BLaER1 treated with 17β-estradiol and CSF1 and Interleukin-3, amounts not matched to agents 10 nM and 100 nM (cell line): Measurements from ENCODE around the gene PTGDR2.

Experiments
- H3K27ac ChIP-seq, 11 experiments: shearing (Covaris generic); formaldehyde crosslinking; 2 replicates each; pipeline ENCODE4 v1.8.1; 2022
- H3K27me3 ChIP-seq, 11 experiments: shearing (Covaris generic); formaldehyde crosslinking; 2 replicates each; pipeline ENCODE4 v1.8.1; 2022
- H3K36me3 ChIP-seq, 11 experiments: shearing (Covaris generic); formaldehyde crosslinking; 2 replicates each; pipeline ENCODE4 v1.8.1; 2022
- H3K4me1 ChIP-seq, 10 experiments: shearing (Covaris generic); formaldehyde crosslinking; 2 replicates each; pipeline ENCODE4 v1.8.1; 2022
- H3K4me2 ChIP-seq, 11 experiments: shearing (Covaris generic); formaldehyde crosslinking; 2 replicates each; pipeline ENCODE4 v1.8.1; 2022
- H3K4me3 ChIP-seq, 10 experiments: shearing (Covaris generic); formaldehyde crosslinking; 2 replicates each; pipeline ENCODE4 v1.8.1; 2022
- H3K9ac ChIP-seq, 11 experiments: shearing (Covaris generic); formaldehyde crosslinking; 2 replicates each; pipeline ENCODE4 v1.8.1; 2022
- H3K9me3 ChIP-seq, 11 experiments: shearing (Covaris generic); formaldehyde crosslinking; replicated peaks in 1 of 11; 2 replicates each; pipeline ENCODE4 v1.8.1; 2022
- H4K20me1 ChIP-seq, 11 experiments: shearing (Covaris generic); formaldehyde crosslinking; 2 replicates each; pipeline ENCODE4 v1.8.1; 2022
- Cebpa-rat ChIP-seq, 11 experiments: shearing (Covaris generic); IDR thresholded peaks; 2 replicates each; pipeline ENCODE4 v1.8.1; 2022

The PTGDR2 gene

GRCh38 chr11:60871378-60872061 is 15.8 kb upstream of the PTGDR2 start:
- H3K9ac ChIP-seq: peak overlapping the region in 4 of 11 experiments; percentile 4 to 50 (median 26); a peak in 6 of 22 replicates
- no peak for TF ChIP-seq Cebpa-rat (IDR thresholded peaks at IDR 0.05)
- H3K36me3 ChIP-seq: peaks cover 0 to 20% (median 0%) of the 10 kb centered on the region in 11 experiments; a peak in 6 of 22 replicates
- H3K27ac ChIP-seq: peak overlapping the region in 8 of 11 experiments; percentile 35 to 65 (median 58); a peak in 15 of 22 replicates
- H3K4me3 ChIP-seq: no peak overlapping the region
- H3K4me1 ChIP-seq: peaks cover 30 to 71% (median 67%) of the 10 kb centered on the region in 10 experiments
- H3K9me3 ChIP-seq: no peaks in the 10 kb centered on the region
- no peaks in the 10 kb centered on the region for H3K27me3 ChIP-seq
- H3K4me2 ChIP-seq: peak overlapping the region; percentile 62 to 88 (median 75)
- H4K20me1 ChIP-seq: peaks cover 0 to 4% (median 0%) of the 10 kb centered on the region in 11 experiments; a peak in 1 of 22 replicates

- no peak for TF ChIP-seq Cebpa-rat (IDR thresholded peaks at IDR 0.05)
- Histone ChIP-seq H3K36me3 (peaks cover 0 to 13% (median 0%) of the 10 kb centered on the region in 11 experiments; a peak in 5 of 22 replicates), H3K9ac (peak overlapping the region in 3 of 11 experiments; percentile 4 to 42 (median 11); a peak in 5 of 22 replicates), H3K27me3 (no peaks in the 10 kb centered on the region), H3K4me2 (peak overlapping the region; percentile 62 to 88 (median 75); a peak in 20 of 22 replicates), H3K9me3 (no peaks in the 10 kb centered on the region), H4K20me1 (peaks cover 0 to 4% (median 0%) of the 10 kb centered on the region in 11 experiments; a peak in 1 of 22 replicates), H3K4me3 (no peak overlapping the region), H3K27ac (peak overlapping the region in 7 of 11 experiments; percentile 35 to 65 (median 59); a peak in 12 of 22 replicates), H3K4me1 (peaks cover 30 to 77% (median 72%) of the 10 kb centered on the region in 10 experiments)
These were observed 15.1 kb upstream of the PTGDR2 start for GRCh38 chr11:60870733-60871377.

- no peak overlapping the region for H3K27ac ChIP-seq
- H3K27me3 ChIP-seq: no peaks in the 10 kb centered on the region
- peak overlapping the region in 7 of 11 experiments; percentile 72 to 88 (median 81); a peak in 12 of 22 replicates for H3K4me2 ChIP-seq
- peaks cover 30 to 80% (median 74%) of the 10 kb centered on the region in 10 experiments for H3K4me1 ChIP-seq
- H3K9ac ChIP-seq: no peak overlapping the region
- H3K36me3 ChIP-seq: peaks cover 0 to 10% (median 0%) of the 10 kb centered on the region in 11 experiments; a peak in 5 of 22 replicates
- peaks cover 0 to 4% (median 0%) of the 10 kb centered on the region in 11 experiments; a peak in 1 of 22 replicates for H4K20me1 ChIP-seq
- no peaks in the 10 kb centered on the region for H3K9me3 ChIP-seq
- TF ChIP-seq Cebpa-rat (IDR thresholded peaks at IDR 0.05): no peak
- H3K4me3 ChIP-seq: no peak overlapping the region
These were observed 14.5 kb upstream of the PTGDR2 start for GRCh38 chr11:60870276-60870675.

GRCh38 chr11:60869451-60869825 is 13.7 kb upstream of the PTGDR2 start:
- Histone ChIP-seq H3K27ac (no peak overlapping the region), H4K20me1 (peaks cover 0 to 4% (median 0%) of the 10 kb centered on the region in 11 experiments; a peak in 1 of 22 replicates), H3K4me3 (no peak overlapping the region), H3K36me3 (peaks cover 0 to 3% (median 0%) of the 10 kb centered on the region in 11 experiments; a peak in 1 of 22 replicates), H3K27me3 (no peaks in the 10 kb centered on the region), H3K4me2 (peak overlapping the region in 9 of 11 experiments; percentile 25 to 91 (median 69); a peak in 12 of 22 replicates), H3K4me1 (peaks cover 30 to 88% (median 82%) of the 10 kb centered on the region in 10 experiments), H3K9me3 (no peaks in the 10 kb centered on the region), H3K9ac (no peak overlapping the region)
- no peak for TF ChIP-seq Cebpa-rat (IDR thresholded peaks at IDR 0.05)

- H3K4me1 ChIP-seq: peaks cover 30 to 94% (median 88%) of the 10 kb centered on the region in 10 experiments
- H3K36me3 ChIP-seq: no peaks in the 10 kb centered on the region
- H3K9me3 ChIP-seq: no peaks in the 10 kb centered on the region
- H3K4me2 ChIP-seq: peak overlapping the region in 10 of 11 experiments; percentile 4 to 91 (median 67); a peak in 18 of 22 replicates
- no peak overlapping the region for H3K9ac ChIP-seq
- TF ChIP-seq Cebpa-rat (IDR thresholded peaks at IDR 0.05): no peak
- no peaks in the 10 kb centered on the region; a peak in 1 of 22 replicates for H4K20me1 ChIP-seq
- no peaks in the 10 kb centered on the region for H3K27me3 ChIP-seq
- H3K27ac ChIP-seq: no peak overlapping the region
- H3K4me3 ChIP-seq: no peak overlapping the region
These were observed 13.1 kb upstream of the PTGDR2 start for GRCh38 chr11:60868682-60869450.

- H3K4me1 ChIP-seq: peaks cover 24 to 94% (median 82%) of the 10 kb centered on the region in 10 experiments
- no peaks in the 10 kb centered on the region; a peak in 1 of 22 replicates for H4K20me1 ChIP-seq
- H3K36me3 ChIP-seq: no peaks in the 10 kb centered on the region
- peak overlapping the region in 10 of 11 experiments; percentile 4 to 91 (median 67); a peak in 18 of 22 replicates for H3K4me2 ChIP-seq
- H3K27ac ChIP-seq: peak overlapping the region in 5 of 11 experiments; percentile 8 to 65 (median 50); a peak in 8 of 22 replicates
- TF ChIP-seq Cebpa-rat (IDR thresholded peaks at IDR 0.05): no peak; a peak in 1 of 22 replicates
- peak overlapping the region in 5 of 11 experiments; percentile 25 to 57 (median 43); a peak in 8 of 22 replicates for H3K9ac ChIP-seq
- no peak overlapping the region for H3K4me3 ChIP-seq
- H3K9me3 ChIP-seq: no peaks in the 10 kb centered on the region
- H3K27me3 ChIP-seq: no peaks in the 10 kb centered on the region
These were observed 12.3 kb upstream of the PTGDR2 start for GRCh38 chr11:60867871-60868681.

GRCh38 chr11:60866911-60867870 is 11.4 kb upstream of the PTGDR2 start, which contains the start of gene ZP1:
ZP1 (plus strand) TSS chr11:60867542; CDS start chr11:60867562, 20 bp downstream.
- no peaks in the 10 kb centered on the region for H3K36me3 ChIP-seq
- H3K4me3 ChIP-seq: no peak within 1 kb of the TSS
- peaks cover 15 to 93% (median 77%) of the 10 kb centered on the region in 10 experiments for H3K4me1 ChIP-seq
- peak within 1 kb of the TSS in 6 of 11 experiments; percentile 25 to 57 (median 43); a peak in 10 of 22 replicates for H3K9ac ChIP-seq
- H3K27ac ChIP-seq: peak within 1 kb of the TSS in 7 of 11 experiments; percentile 8 to 65 (median 43); a peak in 12 of 22 replicates
- TF ChIP-seq Cebpa-rat (IDR thresholded peaks at IDR 0.05): no peak
- H3K9me3 ChIP-seq: no peaks in the 10 kb centered on the region
- no peaks in the 10 kb centered on the region; a peak in 1 of 22 replicates for H4K20me1 ChIP-seq
- peak within 1 kb of the TSS in 9 of 11 experiments; percentile 25 to 91 (median 69); a peak in 19 of 22 replicates for H3K4me2 ChIP-seq
- H3K27me3 ChIP-seq: no peaks in the 10 kb centered on the region
